ENCODE measurements around the gene CP.

DNA sequence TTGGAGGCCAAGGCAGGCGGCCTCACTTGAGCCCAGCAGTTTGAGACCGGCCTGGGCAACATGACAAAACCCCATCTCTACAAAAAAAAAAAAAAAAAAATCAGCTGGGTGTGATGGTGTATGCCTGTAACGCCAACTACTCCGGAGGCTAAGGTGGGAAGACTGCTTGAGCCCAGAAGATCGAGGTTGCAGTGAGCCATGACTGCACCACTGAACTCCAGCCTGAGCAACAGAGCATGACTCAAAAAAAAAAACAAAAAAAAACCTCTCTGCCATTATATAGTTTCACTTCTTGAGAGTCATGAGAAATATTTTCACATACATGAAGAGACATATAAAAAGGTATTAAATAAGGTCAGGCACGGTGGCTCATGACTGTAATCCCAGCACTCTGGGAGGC, 45.9 kb upstream of the CP start:
- TF ChIP-seq, protein P1, sequence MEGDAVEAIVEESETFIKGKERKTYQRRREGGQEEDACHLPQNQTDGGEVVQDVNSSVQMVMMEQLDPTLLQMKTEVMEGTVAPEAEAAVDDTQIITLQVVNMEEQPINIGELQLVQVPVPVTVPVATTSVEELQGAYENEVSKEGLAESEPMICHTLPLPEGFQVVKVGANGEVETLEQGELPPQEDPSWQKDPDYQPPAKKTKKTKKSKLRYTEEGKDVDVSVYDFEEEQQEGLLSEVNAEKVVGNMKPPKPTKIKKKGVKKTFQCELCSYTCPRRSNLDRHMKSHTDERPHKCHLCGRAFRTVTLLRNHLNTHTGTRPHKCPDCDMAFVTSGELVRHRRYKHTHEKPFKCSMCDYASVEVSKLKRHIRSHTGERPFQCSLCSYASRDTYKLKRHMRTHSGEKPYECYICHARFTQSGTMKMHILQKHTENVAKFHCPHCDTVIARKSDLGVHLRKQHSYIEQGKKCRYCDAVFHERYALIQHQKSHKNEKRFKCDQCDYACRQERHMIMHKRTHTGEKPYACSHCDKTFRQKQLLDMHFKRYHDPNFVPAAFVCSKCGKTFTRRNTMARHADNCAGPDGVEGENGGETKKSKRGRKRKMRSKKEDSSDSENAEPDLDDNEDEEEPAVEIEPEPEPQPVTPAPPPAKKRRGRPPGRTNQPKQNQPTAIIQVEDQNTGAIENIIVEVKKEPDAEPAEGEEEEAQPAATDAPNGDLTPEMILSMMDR (IDR thresholded peaks at IDR 0.05) = no peak
- no peak for TF ChIP-seq EZH2 (IDR thresholded peaks at IDR 0.05; ENCODE audit: borderline replicate concordance, insufficient read depth, low read depth, low read length, poor library complexity, severe bottlenecking)

Data from B cell (primary cell).